NCI-H1694 treated with DMSO at 0.1 percent for 48 hours (cell line): ENCODE data around the gene SGTB.

Experiments used
- DNase-seq: peaks from one replicate; lab custom pipeline; 2025; lab: John Stamatoyannopoulos, UW

SGTB gene, protein sequence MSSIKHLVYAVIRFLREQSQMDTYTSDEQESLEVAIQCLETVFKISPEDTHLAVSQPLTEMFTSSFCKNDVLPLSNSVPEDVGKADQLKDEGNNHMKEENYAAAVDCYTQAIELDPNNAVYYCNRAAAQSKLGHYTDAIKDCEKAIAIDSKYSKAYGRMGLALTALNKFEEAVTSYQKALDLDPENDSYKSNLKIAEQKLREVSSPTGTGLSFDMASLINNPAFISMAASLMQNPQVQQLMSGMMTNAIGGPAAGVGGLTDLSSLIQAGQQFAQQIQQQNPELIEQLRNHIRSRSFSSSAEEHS

DNA sequence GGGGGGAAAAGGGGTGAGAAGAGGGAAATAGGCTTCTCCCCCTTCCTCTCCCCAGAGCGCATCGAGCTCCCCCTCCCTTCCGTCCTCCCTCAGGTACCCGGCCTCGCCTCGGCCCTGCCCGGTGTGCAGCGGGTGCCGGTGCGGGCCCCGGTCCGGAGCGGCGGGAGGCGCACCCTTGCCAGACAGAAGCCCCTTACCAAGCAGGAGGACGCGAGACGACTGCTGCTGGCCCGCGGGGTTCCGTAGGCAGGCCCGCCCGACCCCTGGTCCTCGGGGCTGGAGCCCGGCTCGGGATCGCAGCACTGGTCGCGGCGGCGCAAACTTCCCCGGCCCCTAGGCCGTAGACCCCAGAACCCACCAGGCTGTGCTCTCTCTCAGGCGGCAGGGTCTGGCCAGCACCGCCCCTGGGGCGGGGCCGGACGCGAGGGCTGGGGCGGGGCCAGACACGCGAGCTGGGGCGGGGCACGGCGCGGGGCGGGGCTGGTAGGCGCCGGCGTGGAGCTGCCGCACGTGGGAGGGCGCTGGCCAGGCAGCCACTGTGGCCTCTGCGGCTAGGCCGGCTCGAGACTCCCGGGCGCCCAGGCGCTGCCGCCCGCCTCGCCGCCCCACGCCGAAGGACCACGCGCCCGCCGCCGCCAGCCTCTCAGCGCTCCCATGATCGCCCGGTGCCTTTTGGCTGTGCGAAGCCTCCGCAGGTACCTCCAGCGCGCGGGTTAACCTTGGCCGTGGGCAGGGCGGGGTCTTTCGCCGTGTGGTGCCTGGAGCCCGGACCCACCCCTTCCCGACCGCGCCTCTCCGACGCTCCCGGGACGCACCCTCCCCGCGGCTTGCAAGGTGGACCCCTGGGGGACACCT is at the start of gene SGTB, which contains the start of gene NLN:
Gene SGTB, minus strand, starts transcription at position 390 of the 855 bp plus-strand sequence. CDS start 1,302 bp downstream, outside the sequence.
Gene NLN, plus strand, starts transcription at position 486 of the 855 bp plus-strand sequence. Its CDS starts 169 bp downstream, at position 655.
- DNase-seq: peak; percentile 26

DNA sequence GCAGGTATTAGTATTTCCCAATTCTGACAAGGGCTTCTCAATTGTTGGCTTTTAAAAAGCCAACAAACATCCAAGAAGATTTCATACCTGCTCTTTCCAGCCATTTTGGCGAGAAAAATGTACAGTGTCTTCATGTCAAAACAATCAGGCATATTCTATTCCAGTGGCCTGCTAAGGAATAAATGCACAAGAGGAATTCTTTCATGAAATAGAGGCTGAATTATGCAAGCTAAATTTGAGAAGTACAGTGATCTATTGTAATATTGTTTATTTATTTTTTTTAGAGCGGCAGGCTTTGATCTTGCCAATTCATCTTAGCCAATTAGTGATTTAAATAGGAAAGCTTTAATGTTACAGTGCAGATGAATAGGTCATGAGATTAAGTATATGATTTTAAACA is 49.4 kb upstream of the SGTB start:
- DNase-seq: no peak

DNA sequence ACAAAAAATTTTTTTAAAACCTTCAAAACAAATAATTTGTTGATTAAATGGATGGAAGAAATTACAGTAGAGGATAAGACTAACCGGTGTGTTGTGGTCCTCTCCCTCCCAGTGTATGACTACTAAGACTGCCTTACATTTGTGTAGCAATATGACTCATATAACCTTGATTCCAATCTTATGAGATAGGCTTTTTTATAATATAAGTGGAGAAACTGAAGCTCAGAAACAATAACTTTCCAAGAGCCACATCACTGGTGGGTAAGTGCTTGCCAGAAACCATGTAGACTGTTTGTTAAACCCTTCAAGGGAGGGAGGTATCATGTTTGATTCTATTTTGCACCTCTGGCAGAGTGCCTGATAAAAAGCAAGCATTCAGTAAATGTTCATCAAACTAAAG is 47.6 kb upstream of the SGTB start:
- DNase-seq: no peak

DNA sequence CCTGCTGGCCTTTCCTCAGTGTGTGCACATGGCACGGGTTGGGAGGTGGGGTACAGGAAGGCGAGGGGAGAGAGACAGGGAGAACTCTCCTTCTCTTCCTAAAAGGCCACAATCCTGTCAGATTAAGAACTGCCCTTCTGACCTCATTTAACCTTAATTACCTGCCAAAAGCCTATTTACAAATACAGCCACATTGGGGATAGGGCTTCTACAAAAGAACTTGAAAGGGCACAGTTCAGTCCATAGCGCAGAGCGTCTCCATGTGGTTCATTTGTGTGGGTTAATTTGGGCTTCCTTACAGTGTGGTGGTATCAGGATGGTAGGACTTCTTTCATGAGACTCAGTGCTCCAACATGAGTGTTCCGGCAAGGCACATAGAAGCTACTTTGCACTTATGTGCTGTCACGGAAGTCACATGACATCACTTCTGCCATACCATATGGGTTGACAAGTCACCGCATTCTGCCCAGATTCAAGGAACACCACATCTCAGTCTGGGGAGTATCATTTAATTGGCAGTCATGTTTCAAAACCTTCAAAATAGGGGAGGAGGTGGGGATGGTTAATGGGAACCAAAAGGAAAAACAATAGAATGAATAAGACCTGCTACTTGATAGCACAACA is 46.9 kb upstream of the SGTB start:
- DNase-seq: no peak

DNA sequence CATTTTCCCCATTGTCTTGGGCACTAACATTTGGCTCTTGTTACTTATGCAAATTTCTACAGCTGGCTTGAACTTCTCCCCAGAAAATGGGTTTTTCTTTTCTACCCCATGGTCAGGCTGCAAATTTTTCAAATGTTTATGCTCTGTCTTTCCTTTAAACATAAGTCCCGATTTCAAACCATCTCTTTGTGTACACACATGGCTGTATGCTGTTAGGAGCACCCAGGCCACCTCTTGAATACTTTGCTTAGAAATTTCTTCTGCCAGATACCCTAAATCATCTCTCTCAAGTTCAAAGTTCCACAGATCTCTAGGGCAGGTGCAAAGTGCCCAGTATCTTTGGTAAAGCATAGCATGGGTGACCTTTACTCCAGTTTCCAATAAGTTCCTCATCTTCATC is 45.7 kb upstream of the SGTB start:
- no peak for DNase-seq

DNA sequence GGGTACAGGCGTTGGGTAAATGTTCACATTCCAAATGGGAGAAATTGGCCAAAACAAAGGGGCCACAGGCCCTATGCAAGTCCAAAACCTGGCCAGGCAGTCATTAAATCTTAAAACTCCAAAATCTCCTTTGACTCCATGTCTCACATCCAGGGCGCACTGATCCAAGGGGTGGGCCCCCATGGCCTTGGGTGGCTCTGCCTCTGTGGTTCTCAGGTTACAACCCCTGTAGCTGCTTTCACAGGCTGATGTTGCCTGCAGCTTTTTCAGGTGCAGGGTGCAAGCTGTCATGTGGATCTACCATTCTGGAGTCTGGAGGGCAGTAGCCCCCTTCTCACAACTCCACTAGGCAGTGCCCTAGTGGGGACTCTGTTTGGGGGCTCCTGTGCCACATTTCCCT is 44.9 kb upstream of the SGTB start:
- DNase-seq: no peak

DNA sequence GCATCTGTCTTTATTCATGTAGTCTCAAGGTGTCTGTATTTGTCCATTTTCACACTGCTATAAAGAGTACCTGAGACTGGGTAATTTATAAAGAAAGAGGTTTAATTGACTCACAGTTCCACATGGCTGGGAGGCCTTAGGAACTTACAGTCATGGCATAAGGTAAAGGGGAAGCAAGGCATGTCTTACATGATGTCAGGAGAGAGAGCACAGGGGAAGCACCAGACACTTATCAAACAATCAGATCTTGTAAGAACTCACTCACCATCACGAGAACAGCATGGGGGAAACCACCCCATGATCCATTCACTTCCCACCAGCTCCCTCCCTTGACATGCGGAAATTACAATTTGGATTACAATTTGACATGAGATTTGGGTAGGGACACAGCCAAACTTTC is 44.3 kb upstream of the SGTB start:
- no peak for DNase-seq

DNA sequence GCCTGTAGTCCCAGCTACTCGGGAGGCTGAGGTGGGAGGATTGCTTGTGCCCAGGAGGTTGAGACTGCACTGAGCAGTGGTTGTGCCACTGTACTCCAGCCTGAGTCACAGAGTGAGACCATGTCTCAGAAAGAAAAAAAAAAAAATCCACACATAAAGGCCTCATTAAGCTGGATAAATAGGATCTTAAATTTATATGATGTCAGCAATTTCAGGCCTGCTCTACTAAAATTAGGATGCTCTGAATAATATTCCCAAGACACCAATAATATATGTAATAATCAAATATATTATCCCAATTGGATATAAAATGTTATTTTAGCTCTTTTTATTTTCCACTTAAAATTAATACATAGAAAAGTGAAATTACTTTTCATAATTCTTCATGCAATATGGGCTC is 43.7 kb upstream of the SGTB start:
- no peak for DNase-seq

DNA sequence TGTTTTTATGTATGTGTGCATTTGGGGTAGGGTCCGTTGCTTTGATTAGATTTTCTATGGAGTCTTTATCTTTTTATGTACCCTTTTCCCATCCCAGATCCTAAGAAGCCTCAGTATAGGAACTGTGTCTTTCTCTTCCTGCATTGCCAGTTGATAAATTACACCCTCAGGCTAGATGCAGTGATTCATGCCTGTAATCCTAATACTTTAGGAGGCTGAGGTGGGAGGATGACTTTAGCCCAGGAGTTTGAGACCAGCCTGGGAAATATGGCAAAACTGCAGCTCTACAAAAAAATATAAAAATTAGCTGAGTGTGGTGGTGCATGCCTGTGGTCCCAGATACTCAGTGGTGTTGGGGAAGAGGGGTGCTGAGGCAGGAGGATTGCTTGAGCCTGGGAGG is 40.3 kb upstream of the SGTB start:
- DNase-seq: no peak

DNA sequence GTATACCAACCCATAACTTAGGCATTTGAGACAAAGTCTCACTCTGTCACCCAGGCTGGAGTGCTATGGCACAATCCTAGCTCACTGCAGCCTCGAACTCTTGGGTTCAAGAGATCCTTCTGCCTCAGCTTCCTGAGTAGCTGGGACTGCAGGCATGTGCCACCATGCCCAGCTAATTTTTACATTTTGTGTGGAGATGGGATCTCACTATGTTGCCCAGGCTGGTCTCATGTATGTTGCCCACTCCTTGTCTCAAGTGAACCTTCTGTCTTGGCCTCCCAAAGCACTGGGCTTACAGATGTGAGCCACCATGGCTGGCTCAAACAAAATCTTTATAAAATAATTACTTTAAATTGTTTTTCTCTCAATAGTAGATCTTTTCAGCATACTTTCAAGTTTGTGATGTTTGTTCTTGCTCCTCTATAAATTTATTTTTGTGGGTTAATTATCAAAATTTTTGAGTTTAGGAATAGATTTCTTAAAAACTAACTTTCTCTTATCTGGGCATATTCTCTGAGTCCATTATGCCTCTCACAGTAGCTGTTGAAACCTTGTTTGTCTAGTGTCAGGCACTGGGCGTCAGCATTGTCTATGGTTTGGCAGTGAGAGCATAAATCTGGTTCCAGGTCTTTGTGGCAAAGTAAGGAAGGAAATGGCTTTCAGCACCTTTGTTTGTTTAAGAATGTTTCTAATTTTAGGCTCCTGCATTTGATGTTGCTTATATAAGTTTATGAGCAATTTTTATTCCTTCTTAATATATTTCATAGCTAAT is 38.8 kb upstream of the SGTB start:
- no peak for DNase-seq

DNA sequence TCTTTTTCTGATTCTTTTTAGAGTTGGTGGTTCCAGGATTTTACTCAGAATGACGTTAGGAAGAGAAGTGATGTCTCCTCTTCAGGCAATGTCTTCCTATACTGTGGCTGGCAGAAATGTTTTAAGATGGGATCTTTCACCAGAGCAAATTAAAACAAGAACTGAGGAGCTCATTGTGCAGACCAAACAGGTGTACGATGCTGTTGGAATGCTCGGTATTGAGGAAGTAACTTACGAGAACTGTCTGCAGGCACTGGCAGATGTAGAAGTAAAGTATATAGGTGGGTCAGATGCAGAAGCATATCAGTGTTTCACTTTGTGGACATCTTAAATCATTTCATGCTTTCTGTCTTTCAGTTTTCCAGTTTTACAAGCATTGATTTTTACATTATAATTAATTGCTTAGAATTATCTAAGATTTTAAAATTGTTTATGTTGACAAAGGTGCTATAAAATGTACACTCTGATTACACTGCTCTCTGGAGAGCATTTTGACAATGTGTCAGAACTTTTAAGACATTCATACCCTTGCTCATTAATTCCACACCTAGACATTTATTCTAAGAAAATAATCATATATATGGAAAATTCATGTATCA is 36.7 kb upstream of the SGTB start:
- DNase-seq: no peak

DNA sequence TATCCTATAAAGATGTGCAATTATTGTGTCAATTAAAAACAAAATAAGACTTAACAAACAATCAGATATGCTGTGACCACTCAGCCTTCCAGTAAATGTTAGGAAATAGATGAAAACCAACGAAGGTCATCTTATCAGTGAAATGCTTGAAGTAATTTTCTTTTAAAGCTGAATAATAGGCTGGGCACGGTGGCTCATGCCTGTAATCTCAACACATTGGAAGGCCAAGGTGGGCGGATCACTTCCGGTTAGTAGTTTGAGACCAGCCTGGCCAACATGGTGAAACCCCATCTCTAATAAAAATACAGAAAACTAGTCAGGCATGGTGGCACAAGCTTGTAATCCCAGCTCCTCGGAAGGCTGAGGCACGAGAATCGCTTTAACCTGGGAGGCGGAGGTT is 31.3 kb upstream of the SGTB start:
- no peak for DNase-seq

DNA sequence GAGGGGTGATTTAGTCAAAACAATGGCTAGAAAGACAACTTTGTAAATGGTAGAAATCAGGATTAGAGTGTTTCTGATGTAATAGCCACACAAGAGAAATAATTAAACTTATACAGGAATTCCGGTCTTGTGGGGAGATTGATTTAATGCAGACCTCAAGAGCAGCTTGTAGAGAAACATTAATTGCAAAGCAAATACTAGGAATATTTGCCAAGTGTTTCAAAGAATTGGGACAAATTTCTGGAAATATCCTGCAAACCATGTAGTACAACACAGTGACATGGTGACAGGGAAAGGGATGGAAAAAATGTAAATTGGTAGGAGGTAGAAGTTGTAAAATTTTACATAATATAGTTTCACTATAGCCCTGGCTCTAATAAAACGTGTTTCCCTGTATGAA is 29.0 kb upstream of the SGTB start:
- no peak for DNase-seq

DNA sequence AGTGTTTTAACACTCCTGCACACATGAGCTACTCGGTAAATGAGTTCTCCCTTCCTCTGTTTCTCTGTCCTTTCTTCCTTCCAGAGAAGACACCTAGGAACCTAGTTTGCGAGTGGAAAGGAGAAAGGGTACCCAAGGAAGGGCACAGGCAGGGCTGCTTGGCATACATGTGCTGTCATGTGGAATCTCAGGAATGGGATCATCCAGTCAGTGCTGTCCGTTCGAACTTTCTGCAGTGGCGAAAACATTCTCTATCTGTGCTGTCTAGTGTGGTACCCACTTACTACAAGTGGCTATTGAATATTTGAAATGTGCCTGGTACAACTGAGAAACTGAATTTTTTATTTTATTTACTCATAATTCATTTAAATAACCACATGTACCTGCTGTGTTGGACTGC is 28.0 kb upstream of the SGTB start:
- DNase-seq: no peak

DNA sequence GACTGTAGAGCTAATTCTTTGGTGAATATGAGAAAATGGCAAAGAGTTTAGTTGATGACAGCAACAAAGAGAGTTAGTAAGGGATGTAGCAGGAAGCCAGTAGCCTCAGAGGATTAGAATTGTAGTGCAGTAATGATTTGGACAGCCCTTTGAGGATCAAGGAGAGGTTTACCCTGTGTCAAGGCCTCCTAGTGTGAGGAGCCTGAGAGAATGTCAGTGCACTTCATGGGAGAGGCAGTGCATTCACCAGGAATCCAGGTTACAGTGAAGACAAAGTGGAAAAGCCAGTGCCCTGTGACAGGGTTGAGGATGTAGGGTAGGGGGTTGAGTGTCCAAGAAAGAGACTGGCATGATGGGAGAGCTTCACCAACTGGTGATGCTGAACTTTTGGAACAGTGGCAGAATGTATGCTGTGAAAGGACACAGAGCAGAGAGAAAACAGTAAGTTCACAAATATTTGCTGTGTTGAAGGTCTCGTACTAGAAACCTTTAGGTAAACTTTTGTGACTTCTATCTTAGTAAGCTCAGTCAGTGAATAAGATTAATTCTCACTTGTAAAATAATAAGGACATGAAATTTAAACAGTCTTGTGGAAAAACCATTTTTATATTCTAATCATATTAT is 27.4 kb upstream of the SGTB start:
- DNase-seq: no peak

DNA sequence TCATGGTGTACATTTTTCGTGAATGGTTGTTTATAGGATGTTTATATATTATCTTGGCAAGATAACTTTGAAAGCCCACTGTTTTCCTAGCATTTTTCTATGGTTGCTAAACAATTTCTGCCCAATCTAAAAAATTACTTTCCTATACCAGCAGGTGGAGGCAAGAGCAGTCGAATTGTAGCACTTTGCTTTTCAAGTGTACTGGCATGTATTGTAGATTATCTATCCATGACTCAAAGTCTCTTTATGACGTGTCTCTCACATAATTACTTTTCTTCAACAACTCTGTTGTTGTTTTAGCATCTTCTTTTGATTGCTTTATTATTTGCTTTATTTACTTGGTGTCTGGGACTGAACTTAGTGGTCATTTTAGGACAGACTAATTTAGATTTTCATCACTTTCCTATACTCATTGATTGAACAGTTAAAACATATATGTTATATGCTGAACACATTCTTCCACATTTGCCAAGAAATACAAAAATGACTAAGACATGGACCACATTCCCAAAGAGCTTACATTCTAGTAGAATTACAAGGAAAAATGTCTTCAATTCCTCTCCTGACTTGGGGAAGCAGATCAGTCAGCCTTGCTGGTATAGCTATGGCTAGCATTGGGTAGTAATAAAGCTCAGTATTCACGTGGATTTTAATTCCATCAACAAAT is 20.8 kb upstream of the SGTB start:
- DNase-seq: peak; percentile 47

DNA sequence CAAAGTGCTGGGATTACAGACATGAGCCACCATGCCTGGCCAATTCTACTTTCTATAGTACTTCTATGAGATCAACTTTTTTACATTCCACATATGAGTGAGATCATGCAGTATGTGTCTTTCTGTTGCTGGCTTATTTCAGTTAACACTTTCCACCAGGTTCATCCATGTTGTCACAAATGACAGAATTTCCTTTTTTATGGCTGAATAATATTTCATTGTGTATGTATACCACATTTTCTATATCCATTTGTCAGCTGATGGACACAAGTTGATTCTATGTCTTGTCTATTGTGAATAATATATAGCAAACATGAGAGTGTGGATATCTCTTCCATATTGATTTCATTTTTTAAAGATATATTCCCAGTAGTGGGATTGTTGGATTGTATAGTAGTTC is 17.3 kb upstream of the SGTB start:
- no peak for DNase-seq

DNA sequence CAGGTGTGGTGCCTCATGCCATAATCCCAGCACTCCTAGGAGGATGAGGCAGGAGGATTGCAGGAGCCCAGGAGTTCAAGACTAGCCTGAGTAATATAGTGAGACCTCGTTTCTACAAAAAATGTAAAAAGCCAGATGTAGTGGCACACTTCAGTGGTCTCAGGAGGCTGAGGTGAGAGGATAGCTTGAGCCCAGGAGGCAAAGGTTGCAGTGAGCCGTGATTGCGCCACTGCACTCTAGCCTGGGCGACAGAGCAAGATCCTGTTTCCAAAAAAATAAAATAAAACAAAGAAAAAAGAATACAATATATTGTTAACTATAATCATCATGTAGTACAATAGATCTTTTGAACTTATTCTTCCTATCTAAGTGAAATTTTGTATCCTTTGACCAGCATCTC is 16.4 kb upstream of the SGTB start:
- DNase-seq: no peak

DNA sequence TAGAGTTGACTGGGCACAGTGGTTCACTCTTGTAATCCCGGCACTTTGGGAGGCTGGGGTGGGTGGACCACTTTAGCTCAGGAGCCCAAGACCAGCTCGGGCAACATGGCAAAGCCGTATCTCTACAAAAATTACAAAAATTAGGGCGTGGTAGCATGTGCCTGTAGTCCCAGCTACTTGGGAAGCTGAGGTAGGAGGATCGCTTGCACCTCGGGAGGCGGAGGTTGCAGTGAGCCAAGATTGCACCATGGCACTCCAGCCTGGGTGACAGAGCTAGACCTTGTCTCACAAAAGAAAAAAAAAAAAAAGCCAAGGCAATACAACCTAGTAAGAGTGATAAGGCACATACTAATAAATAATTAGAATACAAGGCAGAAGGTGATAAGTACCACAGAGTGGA is 15.9 kb upstream of the SGTB start:
- DNase-seq: no peak

DNA sequence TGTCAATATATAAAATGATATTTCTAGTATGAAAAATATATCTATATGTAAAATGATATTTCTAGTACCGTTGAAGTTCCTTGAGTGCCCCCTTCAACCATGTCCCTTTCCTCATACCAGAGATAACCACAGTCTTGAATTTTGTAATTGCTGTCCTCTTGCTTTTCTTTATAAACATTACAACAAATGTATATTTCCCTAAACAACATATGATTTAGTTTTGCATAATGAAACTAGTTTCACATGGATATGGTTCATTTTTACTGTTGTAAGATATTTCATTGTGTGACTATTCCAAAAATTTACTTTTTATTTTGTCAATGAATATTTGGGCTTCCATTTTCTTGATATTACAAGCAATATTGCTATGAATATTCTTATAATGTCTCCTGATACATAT is 14.1 kb upstream of the SGTB start:
- DNase-seq: no peak

DNA sequence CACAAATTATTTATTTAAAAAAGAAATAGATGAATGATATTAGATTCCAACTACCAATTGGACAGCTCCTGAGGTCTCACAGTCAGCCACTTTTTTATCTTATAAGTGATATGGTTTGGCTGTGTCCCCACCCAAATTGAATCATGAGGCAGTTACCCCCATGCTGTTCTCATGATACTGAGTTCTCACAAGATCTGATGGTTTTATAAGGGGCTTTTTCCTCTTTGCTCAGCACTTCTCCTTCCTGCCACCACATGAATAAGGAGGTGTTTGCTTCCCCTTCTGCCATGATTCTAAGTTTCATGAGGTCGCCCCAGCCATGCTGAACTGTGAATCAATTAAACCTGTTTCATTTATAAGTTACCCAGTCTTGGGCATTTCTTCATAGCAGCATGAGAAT is 13.0 kb upstream of the SGTB start:
- no peak for DNase-seq
